Measurements from ENCODE around the gene CTCFL. TPM values are rescaled to one million over a fixed set of nuclear protein-coding genes. Genes with fewer than 3 reads are reported as not detected.

The CTCFL gene
- total and polyA plus RNA-seq, 2 of the 13 experiments (the other 11 are each of a cell fraction or from before 2014, with no cell fraction given), result 0.04 TPM; not detected in 1

DNA sequence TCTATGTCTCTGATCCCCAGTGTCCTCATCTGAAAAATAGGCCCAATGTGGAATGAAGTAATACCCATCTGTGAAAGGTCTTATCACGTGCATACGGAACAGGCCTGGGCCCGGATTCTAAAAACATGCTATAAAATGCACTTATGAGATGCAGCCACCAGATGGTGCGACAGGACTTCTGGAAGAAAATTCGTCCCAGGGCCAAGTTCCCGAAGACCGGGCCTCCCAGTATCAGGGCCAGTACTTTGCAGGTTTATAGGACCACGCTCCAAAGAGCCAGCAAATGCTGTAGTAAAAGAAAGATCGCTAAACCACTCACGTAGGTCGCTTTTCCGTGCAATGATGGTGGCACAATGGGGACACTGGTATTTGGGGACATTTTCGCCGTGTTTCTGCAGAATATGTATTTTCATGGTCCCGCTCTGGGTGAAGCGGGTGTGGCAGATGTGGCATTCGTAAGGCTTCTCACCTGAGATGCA is 10.6 kb downstream of the CTCFL start (continued):
- TF ChIP-seq, protein P1, sequence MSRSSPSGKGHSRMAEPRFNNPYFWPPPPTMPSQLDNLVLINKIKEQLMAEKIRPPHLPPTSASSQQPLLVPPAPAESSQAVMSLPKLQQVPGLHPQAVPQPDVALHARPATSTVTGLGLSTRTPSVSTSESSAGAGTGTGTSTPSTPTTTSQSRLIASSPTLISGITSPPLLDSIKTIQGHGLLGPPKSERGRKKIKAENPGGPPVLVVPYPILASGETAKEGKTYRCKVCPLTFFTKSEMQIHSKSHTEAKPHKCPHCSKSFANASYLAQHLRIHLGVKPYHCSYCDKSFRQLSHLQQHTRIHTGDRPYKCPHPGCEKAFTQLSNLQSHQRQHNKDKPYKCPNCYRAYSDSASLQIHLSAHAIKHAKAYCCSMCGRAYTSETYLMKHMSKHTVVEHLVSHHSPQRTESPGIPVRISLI (CRISPR knock-in tag; IDR thresholded peaks at IDR 0.05; ENCODE audit: borderline replicate concordance), result peak; percentile 82; the same call in 1 of the 2 replicates
- TF ChIP-seq CENPX (CRISPR knock-in tag; IDR thresholded peaks at IDR 0.05), result no peak
- peak; percentile 79 for TF ChIP-seq XRCC5 (optimal IDR thresholded peaks at IDR 0.05; ENCODE audit: low read length)
- 0 out of 2 replicates have a peak, but pooled peaks have one; percentile 67 for TF ChIP-seq MTF2 (CRISPR knock-in tag; IDR thresholded peaks at IDR 0.05; ENCODE audit: borderline replicate concordance)
- TF ChIP-seq, protein P2, sequence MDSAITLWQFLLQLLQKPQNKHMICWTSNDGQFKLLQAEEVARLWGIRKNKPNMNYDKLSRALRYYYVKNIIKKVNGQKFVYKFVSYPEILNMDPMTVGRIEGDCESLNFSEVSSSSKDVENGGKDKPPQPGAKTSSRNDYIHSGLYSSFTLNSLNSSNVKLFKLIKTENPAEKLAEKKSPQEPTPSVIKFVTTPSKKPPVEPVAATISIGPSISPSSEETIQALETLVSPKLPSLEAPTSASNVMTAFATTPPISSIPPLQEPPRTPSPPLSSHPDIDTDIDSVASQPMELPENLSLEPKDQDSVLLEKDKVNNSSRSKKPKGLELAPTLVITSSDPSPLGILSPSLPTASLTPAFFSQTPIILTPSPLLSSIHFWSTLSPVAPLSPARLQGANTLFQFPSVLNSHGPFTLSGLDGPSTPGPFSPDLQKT (CRISPR knock-in tag; IDR thresholded peaks at IDR 0.05; ENCODE audit: borderline replicate concordance), result no peak
- peak; percentile 100 for TF ChIP-seq STAG1 (CRISPR knock-in tag; IDR thresholded peaks at IDR 0.05)
- peak; percentile 31; the same call in 1 of the 2 replicates for TF ChIP-seq ZFY (CRISPR knock-in tag; IDR thresholded peaks at IDR 0.05)
- TF ChIP-seq, protein P3, sequence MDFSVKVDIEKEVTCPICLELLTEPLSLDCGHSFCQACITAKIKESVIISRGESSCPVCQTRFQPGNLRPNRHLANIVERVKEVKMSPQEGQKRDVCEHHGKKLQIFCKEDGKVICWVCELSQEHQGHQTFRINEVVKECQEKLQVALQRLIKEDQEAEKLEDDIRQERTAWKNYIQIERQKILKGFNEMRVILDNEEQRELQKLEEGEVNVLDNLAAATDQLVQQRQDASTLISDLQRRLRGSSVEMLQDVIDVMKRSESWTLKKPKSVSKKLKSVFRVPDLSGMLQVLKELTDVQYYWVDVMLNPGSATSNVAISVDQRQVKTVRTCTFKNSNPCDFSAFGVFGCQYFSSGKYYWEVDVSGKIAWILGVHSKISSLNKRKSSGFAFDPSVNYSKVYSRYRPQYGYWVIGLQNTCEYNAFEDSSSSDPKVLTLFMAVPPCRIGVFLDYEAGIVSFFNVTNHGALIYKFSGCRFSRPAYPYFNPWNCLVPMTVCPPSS (IDR thresholded peaks at IDR 0.05), result no peak
- TF ChIP-seq ERF (CRISPR knock-in tag; IDR thresholded peaks at IDR 0.05), result 0 out of 2 replicates have a peak, but pooled peaks have one; percentile 29
- TF ChIP-seq TCF12 (IDR thresholded peaks at IDR 0.05), result no peak
- peak; percentile 71; the same call in 1 of the 2 replicates for TF ChIP-seq TCF12 (CRISPR knock-in tag; IDR thresholded peaks at IDR 0.05)
- no peak for TF ChIP-seq ZNF383 (CRISPR knock-in tag; IDR thresholded peaks at IDR 0.05; ENCODE audit: borderline replicate concordance)
- TF ChIP-seq, protein P4, sequence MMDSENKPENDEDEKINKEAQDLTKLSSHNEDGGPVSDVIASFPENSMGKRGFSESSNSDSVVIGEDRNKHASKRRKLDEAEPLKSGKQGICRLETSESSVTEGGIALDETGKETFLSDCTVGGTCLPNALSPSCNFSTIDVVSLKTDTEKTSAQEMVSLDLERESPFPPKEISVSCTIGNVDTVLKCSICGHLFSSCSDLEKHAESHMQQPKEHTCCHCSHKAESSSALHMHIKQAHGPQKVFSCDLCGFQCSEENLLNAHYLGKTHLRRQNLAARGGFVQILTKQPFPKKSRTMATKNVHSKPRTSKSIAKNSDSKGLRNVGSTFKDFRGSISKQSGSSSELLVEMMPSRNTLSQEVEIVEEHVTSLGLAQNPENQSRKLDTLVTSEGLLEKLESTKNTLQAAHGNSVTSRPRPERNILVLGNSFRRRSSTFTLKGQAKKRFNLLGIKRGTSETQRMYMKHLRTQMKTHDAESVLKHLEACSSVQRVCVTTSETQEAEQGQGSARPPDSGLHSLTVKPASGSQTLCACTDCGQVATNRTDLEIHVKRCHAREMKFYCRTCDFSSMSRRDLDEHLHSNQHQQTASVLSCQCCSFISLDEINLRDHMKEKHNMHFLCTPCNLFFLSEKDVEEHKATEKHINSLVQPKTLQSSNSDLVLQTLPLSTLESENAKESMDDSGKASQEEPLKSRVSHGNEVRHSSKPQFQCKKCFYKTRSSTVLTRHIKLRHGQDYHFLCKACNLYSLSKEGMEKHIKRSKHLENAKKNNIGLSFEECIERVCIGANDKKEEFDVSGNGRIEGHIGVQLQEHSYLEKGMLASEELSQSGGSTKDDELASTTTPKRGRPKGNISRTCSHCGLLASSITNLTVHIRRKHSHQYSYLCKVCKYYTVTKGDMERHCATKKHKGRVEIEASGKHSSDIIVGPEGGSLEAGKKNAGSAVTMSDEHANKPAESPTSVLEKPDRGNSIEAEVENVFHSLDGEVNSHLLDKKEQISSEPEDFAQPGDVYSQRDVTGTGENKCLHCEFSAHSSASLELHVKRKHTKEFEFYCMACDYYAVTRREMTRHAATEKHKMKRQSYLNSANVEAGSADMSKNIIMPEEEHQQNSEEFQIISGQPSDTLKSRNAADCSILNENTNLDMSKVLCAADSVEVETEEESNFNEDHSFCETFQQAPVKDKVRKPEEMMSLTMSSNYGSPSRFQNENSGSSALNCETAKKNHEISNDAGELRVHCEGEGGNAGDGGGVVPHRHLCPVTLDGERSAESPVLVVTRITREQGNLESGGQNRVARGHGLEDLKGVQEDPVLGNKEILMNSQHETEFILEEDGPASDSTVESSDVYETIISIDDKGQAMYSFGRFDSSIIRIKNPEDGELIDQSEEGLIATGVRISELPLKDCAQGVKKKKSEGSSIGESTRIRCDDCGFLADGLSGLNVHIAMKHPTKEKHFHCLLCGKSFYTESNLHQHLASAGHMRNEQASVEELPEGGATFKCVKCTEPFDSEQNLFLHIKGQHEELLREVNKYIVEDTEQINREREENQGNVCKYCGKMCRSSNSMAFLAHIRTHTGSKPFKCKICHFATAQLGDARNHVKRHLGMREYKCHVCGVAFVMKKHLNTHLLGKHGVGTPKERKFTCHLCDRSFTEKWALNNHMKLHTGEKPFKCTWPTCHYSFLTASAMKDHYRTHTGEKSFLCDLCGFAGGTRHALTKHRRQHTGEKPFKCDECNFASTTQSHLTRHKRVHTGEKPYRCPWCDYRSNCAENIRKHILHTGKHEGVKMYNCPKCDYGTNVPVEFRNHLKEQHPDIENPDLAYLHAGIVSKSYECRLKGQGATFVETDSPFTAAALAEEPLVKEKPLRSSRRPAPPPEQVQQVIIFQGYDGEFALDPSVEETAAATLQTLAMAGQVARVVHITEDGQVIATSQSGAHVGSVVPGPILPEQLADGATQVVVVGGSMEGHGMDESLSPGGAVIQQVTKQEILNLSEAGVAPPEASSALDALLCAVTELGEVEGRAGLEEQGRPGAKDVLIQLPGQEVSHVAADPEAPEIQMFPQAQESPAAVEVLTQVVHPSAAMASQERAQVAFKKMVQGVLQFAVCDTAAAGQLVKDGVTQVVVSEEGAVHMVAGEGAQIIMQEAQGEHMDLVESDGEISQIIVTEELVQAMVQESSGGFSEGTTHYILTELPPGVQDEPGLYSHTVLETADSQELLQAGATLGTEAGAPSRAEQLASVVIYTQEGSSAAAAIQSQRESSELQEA (CRISPR knock-in tag; IDR thresholded peaks at IDR 0.05; ENCODE audit: not compliant biosample characterization), result no peak
